ENCODE measurements around the gene LRCOL1.

GRCh38 chr12:132560614-132561426, 49.6 kb downstream of the LRCOL1 start:
- TF ChIP-seq, protein P1, sequence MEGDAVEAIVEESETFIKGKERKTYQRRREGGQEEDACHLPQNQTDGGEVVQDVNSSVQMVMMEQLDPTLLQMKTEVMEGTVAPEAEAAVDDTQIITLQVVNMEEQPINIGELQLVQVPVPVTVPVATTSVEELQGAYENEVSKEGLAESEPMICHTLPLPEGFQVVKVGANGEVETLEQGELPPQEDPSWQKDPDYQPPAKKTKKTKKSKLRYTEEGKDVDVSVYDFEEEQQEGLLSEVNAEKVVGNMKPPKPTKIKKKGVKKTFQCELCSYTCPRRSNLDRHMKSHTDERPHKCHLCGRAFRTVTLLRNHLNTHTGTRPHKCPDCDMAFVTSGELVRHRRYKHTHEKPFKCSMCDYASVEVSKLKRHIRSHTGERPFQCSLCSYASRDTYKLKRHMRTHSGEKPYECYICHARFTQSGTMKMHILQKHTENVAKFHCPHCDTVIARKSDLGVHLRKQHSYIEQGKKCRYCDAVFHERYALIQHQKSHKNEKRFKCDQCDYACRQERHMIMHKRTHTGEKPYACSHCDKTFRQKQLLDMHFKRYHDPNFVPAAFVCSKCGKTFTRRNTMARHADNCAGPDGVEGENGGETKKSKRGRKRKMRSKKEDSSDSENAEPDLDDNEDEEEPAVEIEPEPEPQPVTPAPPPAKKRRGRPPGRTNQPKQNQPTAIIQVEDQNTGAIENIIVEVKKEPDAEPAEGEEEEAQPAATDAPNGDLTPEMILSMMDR (tag by site-specific recombination; IDR thresholded peaks at IDR 0.05), result peak; percentile 93
- TF ChIP-seq PBX3 (CRISPR knock-in tag; IDR thresholded peaks at IDR 0.05), result no peak
- TF ChIP-seq ZNF132 (tag by site-specific recombination; IDR thresholded peaks at IDR 0.05; ENCODE audit: borderline replicate concordance), result no peak
- no peak for TF ChIP-seq ZNF776 (tag by site-specific recombination; IDR thresholded peaks at IDR 0.05; ENCODE audit: borderline replicate concordance)
- TF ChIP-seq ZBTB11 (tag by site-specific recombination; conservative IDR thresholded peaks at IDR 0.05; ENCODE audit: low read depth), result no peak
